PC-3 (cell line): ENCODE data around the gene SULF2. TPM values are rescaled to one million over a fixed set of nuclear protein-coding genes. Genes with fewer than 3 reads are reported as not detected.

Experiments used
- ATAC-seq: fragments of 200-7000 bp; cut with Tn5 transposase; 2 replicates; pipeline ENCODE4 v1.9.1; 2020; ENCODE audit warnings: mild to moderate bottlenecking, moderate library complexity
- BruUV-seq: library from RNA; stranded (reverse); fragments of 400-500 nt; replicated peaks from 2 replicates; lab custom pipeline; 2021; lab: Mats Ljungman, UMichigan
- CTCF ChIA-PET: fragments of 300-600 bp; sonication (Branson Sonifier 250); formaldehyde crosslinking; loops from one replicate; lab custom pipeline; 2022; ENCODE audit warnings: antibody characterized with exemption; lab: Charles Lee
- POLR2A ChIA-PET: fragments of 300-600 bp; sonication (Branson Sonifier 250); formaldehyde crosslinking; loops from one replicate; lab custom pipeline; 2022; ENCODE audit warnings: antibody characterized with exemption; ENCODE audit not compliant: unreplicated experiment; lab: Charles Lee
- DNase-seq: peaks from one replicate; pipeline ENCODE4 v3.0.0-alpha.2; 2015
- H2AFZ ChIP-seq: fragments of 300-600 bp; sonication (generic); 2 replicates; pipeline ENCODE4 v1.6.0; 2016; ENCODE audit warnings: antibody characterized with exemption, low read length
- H3F3A ChIP-seq: fragments of 300-600 bp; sonication (generic); one replicate; pipeline ENCODE4 v1.6.0; 2017; ENCODE audit warnings: antibody characterized with exemption, low read length, control low read depth, mild to moderate bottlenecking; ENCODE audit not compliant: unreplicated experiment
- H3K27ac ChIP-seq: fragments of 300-600 bp; sonication (generic); 2 replicates; pipeline ENCODE4 v1.5.1; 2016; ENCODE audit warnings: mild to moderate bottlenecking, low read length
- H3K27me3 ChIP-seq: fragments of 300-600 bp; sonication (generic); 2 replicates; pipeline ENCODE4 v1.6.1; 2016; ENCODE audit warnings: low read length, mixed read lengths
- H3K36me3 ChIP-seq: fragments of 300-600 bp; sonication (generic); 2 replicates; pipeline ENCODE4 v1.6.1; 2016; ENCODE audit warnings: low read depth, mixed run types, low read length, mixed read lengths
- H3K4me1 ChIP-seq: fragments of 300-600 bp; sonication (generic); 2 replicates; pipeline ENCODE4 v1.5.1; 2016; ENCODE audit warnings: low read length; ENCODE audit not compliant: insufficient read depth
- H3K4me2 ChIP-seq: fragments of 300-600 bp; sonication (generic); 2 replicates; pipeline ENCODE4 v1.6.0; 2016; ENCODE audit warnings: low read length
- H3K4me3 ChIP-seq: fragments of 300-600 bp; sonication (generic); 2 replicates; pipeline ENCODE4 v1.5.1; 2016; ENCODE audit warnings: mild to moderate bottlenecking, low read length, mixed read lengths
- H3K79me2 ChIP-seq: fragments of 300-600 bp; sonication (generic); 2 replicates; pipeline ENCODE4 v1.6.1; 2017; ENCODE audit warnings: low read length, mixed read lengths
- H3K9ac ChIP-seq: fragments of 300-600 bp; sonication (generic); 2 replicates; pipeline ENCODE4 v1.6.0; 2016; ENCODE audit warnings: mild to moderate bottlenecking, low read length
- H3K9me2 ChIP-seq: fragments of 300-600 bp; sonication (generic); replicated peaks from 2 replicates; pipeline ENCODE4 v1.6.1; 2016; ENCODE audit warnings: mixed run types, low read length, mixed read lengths
- H3K9me3 ChIP-seq: fragments of 300-600 bp; sonication (generic); 2 replicates; pipeline ENCODE4 v1.6.1; 2016; ENCODE audit warnings: low read length, mixed read lengths
- H4K20me1 ChIP-seq: fragments of 300-600 bp; sonication (generic); 2 replicates; pipeline ENCODE4 v1.6.1; 2016; ENCODE audit warnings: low read length, mixed read lengths
- CTCF ChIP-seq: fragments of 300-600 bp; sonication (generic); conservative IDR thresholded peaks from 2 replicates; pipeline ENCODE4 v1.5.1; 2017; ENCODE audit warnings: antibody characterized with exemption, low read depth, mild to moderate bottlenecking, low read length
- EZH2 ChIP-seq: fragments of 300-600 bp; sonication (generic); IDR thresholded peaks from one replicate; pipeline ENCODE4 v1.6.1; 2017; ENCODE audit warnings: antibody characterized with exemption, mild to moderate bottlenecking, low read length; ENCODE audit not compliant: unreplicated experiment
- EZH2phosphoT487 ChIP-seq: fragments of 300-600 bp; sonication (generic); IDR thresholded peaks from 2 replicates; pipeline ENCODE4 v1.6.1; 2018; ENCODE audit warnings: mild to moderate bottlenecking, antibody characterized with exemption, low read length, borderline replicate concordance
- intact Hi-C: fragments of 100-400 bp; cut with micrococcal nuclease; formaldehyde crosslinking; loops from 2 replicates; pipeline ENCODE4 v1.9.0; 2023
- total RNA-seq: library from RNA; depleted of rRNA; stranded (reverse); fragments of >200 nt; gene quantifications from 2 replicates; pipeline ENCODE4 v1.2.3, GENCODE V29; 2014

Gene SULF2
- total RNA-seq, 1 experiment from 2014 or later: 340 TPM

- no peaks in the 10 kb centered on the region for H3K9me2 ChIP-seq
- no peaks in the 10 kb centered on the region for H3K9me3 ChIP-seq
- no peaks in the 10 kb centered on the region for H3K27me3 ChIP-seq
- peaks cover 15% of the 10 kb centered on the region; the same call in 1 of the 2 replicates for H3K36me3 ChIP-seq
- CTCF ChIA-PET: no interaction called here
- TF ChIP-seq EZH2phosphoT487: no peak
- no peak for TF ChIP-seq EZH2
- TF ChIP-seq CTCF: no peak
- no peak overlapping the region for H3K4me3 ChIP-seq
- 0 out of 2 replicates have a peak, but pooled peaks cover 21% of the 10 kb centered on the region for H3K79me2 ChIP-seq
- H3K4me1 ChIP-seq: no peaks in the 10 kb centered on the region
- H2AFZ ChIP-seq: no peak overlapping the region
- no peaks in the 10 kb centered on the region for H3F3A ChIP-seq
- no peak overlapping the region for H3K4me2 ChIP-seq
- intact Hi-C loops: no loop called here
- no peak overlapping the region for H3K9ac ChIP-seq
- DNase-seq (no peak), ATAC-seq (no peak)
- BruUV-seq: no TSS peak
- H3K27ac ChIP-seq: no peak overlapping the region
- POLR2A ChIA-PET: no interaction called here
- peaks cover 19% of the 10 kb centered on the region; the same call in 1 of the 2 replicates for H4K20me1 ChIP-seq
Observed at GRCh38 chr20:47713878-47714450, 71.3 kb downstream of the SULF2 start.

- no peak for DNase-seq
- CTCF ChIA-PET: no interaction called here
- Histone ChIP-seq H3K4me2 (no peak overlapping the region), H3K36me3 (peaks cover 7% of the 10 kb centered on the region; the same call in 1 of the 2 replicates), H3K9me3 (no peaks in the 10 kb centered on the region), H3F3A (no peaks in the 10 kb centered on the region), H3K4me3 (no peak overlapping the region), H3K27me3 (no peaks in the 10 kb centered on the region), H3K27ac (no peak overlapping the region), H3K9ac (no peak overlapping the region), H3K4me1 (no peaks in the 10 kb centered on the region), H4K20me1 (peaks cover 13% of the 10 kb centered on the region; the same call in 1 of the 2 replicates), H3K79me2 (0 out of 2 replicates have a peak, but pooled peaks cover 20% of the 10 kb centered on the region), H2AFZ (no peak overlapping the region), H3K9me2 (no peaks in the 10 kb centered on the region)
- POLR2A ChIA-PET: no interaction called here
- TF ChIP-seq CTCF (no peak), EZH2 (no peak), EZH2phosphoT487 (no peak)
- no peak for ATAC-seq
- intact Hi-C loops: no loop called here
- no TSS peak for BruUV-seq
Observed at GRCh38 chr20:47713163-47713562, 72.1 kb downstream of the SULF2 start.

GRCh38 chr20:47711046-47711752, 74.1 kb downstream of the SULF2 start:
- ChIA-PET POLR2A (no interaction called here), CTCF (no interaction called here)
- Histone ChIP-seq H3F3A (no peaks in the 10 kb centered on the region), H3K9me3 (no peaks in the 10 kb centered on the region), H4K20me1 (peaks cover 14% of the 10 kb centered on the region), H3K9me2 (no peaks in the 10 kb centered on the region), H2AFZ (no peak overlapping the region), H3K4me3 (no peak overlapping the region), H3K9ac (no peak overlapping the region), H3K36me3 (peaks cover 6% of the 10 kb centered on the region), H3K79me2 (0 out of 2 replicates have a peak, but pooled peaks cover 17% of the 10 kb centered on the region), H3K27me3 (no peaks in the 10 kb centered on the region), H3K27ac (no peak overlapping the region), H3K4me1 (no peaks in the 10 kb centered on the region), H3K4me2 (no peak overlapping the region)
- no TSS peak for BruUV-seq
- intact Hi-C loops: no loop called here
- ATAC-seq: no peak
- TF ChIP-seq EZH2phosphoT487 (no peak), EZH2 (no peak)
- no peak for DNase-seq
